HG03354 (cell line): ENCODE data around the gene PHYHIPL.

Experiments used
- ATAC-seq: cut with Tn5 transposase; IDR thresholded peaks from one replicate; pipeline ENCODE4 v1.9.1; 2021; ENCODE audit warnings: mild to moderate bottlenecking; ENCODE audit not compliant: unreplicated experiment, poor library complexity, severe bottlenecking

PHYHIPL gene

GRCh38 chr10:59176241-59177030 lies at the start of gene PHYHIPL:
TSS of gene PHYHIPL (plus strand) at chr10:59176643. CDS start at chr10:59176854, 211 bp downstream.
- no peak for ATAC-seq

- ATAC-seq = no peak
Observed at GRCh38 chr10:59126991-59127390, 49.5 kb upstream of the PHYHIPL start.

- no peak for ATAC-seq
Observed at GRCh38 chr10:59127991-59128390, 48.5 kb upstream of the PHYHIPL start.

GRCh38 chr10:59129867-59130266 lies 46.6 kb upstream of the PHYHIPL start:
- no peak for ATAC-seq

- ATAC-seq = no peak
Observed at GRCh38 chr10:59131666-59132065, 44.8 kb upstream of the PHYHIPL start.

- ATAC-seq = no peak
Observed at GRCh38 chr10:59133841-59134593, 42.4 kb upstream of the PHYHIPL start.

- no peak for ATAC-seq
Observed at GRCh38 chr10:59134785-59135184, 41.7 kb upstream of the PHYHIPL start.

GRCh38 chr10:59135275-59135674 lies 41.2 kb upstream of the PHYHIPL start:
- no peak for ATAC-seq

- ATAC-seq = no peak
Observed at GRCh38 chr10:59138052-59138451, 38.4 kb upstream of the PHYHIPL start.

GRCh38 chr10:59143544-59143943 lies 32.9 kb upstream of the PHYHIPL start:
- no peak for ATAC-seq

GRCh38 chr10:59148701-59149100 lies 27.7 kb upstream of the PHYHIPL start:
- no peak for ATAC-seq

- ATAC-seq = no peak
Observed at GRCh38 chr10:59155556-59155955, 20.9 kb upstream of the PHYHIPL start.

- no peak for ATAC-seq
Observed at GRCh38 chr10:59167512-59167911, 8.9 kb upstream of the PHYHIPL start.

- ATAC-seq = no peak
Observed at GRCh38 chr10:59172567-59172966, 3.9 kb upstream of the PHYHIPL start.

- no peak for ATAC-seq
Observed at GRCh38 chr10:59173414-59173813, 3.0 kb upstream of the PHYHIPL start.

GRCh38 chr10:59175538-59176240 lies 754 bp upstream of the PHYHIPL start:
- ATAC-seq = no peak

GRCh38 chr10:59177031-59177797 lies 771 bp downstream of the PHYHIPL start:
- no peak for ATAC-seq

- no peak for ATAC-seq
Observed at GRCh38 chr10:59177836-59178235, 1.4 kb downstream of the PHYHIPL start.

GRCh38 chr10:59179068-59179467 lies 2.6 kb downstream of the PHYHIPL start:
- no peak for ATAC-seq
